PC-3 (cell line): ENCODE results near the gene SAG. TPM values are rescaled to one million over a fixed set of nuclear protein-coding genes. Genes with fewer than 3 reads are reported as not detected.

Experiments
- ATAC-seq: fragments of 200-7000 bp; cut with Tn5 transposase; 2 replicates; pipeline ENCODE4 v1.9.1; 2020; ENCODE audit warnings: mild to moderate bottlenecking, moderate library complexity
- BruUV-seq: library from RNA; stranded (reverse); fragments of 400-500 nt; replicated peaks from 2 replicates; lab custom pipeline; 2021; lab: Mats Ljungman, UMichigan
- CTCF ChIA-PET: fragments of 300-600 bp; sonication (Branson Sonifier 250); formaldehyde crosslinking; loops from one replicate; lab custom pipeline; 2022; ENCODE audit warnings: antibody characterized with exemption; lab: Charles Lee
- POLR2A ChIA-PET: fragments of 300-600 bp; sonication (Branson Sonifier 250); formaldehyde crosslinking; loops from one replicate; lab custom pipeline; 2022; ENCODE audit warnings: antibody characterized with exemption; ENCODE audit not compliant: unreplicated experiment; lab: Charles Lee
- DNase-seq: peaks from one replicate; pipeline ENCODE4 v3.0.0-alpha.2; 2015
- H2AFZ ChIP-seq: fragments of 300-600 bp; sonication (generic); 2 replicates; pipeline ENCODE4 v1.6.0; 2016; ENCODE audit warnings: antibody characterized with exemption, low read length
- H3F3A ChIP-seq: fragments of 300-600 bp; sonication (generic); one replicate; pipeline ENCODE4 v1.6.0; 2017; ENCODE audit warnings: antibody characterized with exemption, low read length, control low read depth, mild to moderate bottlenecking; ENCODE audit not compliant: unreplicated experiment
- H3K27ac ChIP-seq: fragments of 300-600 bp; sonication (generic); 2 replicates; pipeline ENCODE4 v1.5.1; 2016; ENCODE audit warnings: mild to moderate bottlenecking, low read length
- H3K27me3 ChIP-seq: fragments of 300-600 bp; sonication (generic); 2 replicates; pipeline ENCODE4 v1.6.1; 2016; ENCODE audit warnings: low read length, mixed read lengths
- H3K36me3 ChIP-seq: fragments of 300-600 bp; sonication (generic); 2 replicates; pipeline ENCODE4 v1.6.1; 2016; ENCODE audit warnings: low read depth, mixed run types, low read length, mixed read lengths
- H3K4me1 ChIP-seq: fragments of 300-600 bp; sonication (generic); 2 replicates; pipeline ENCODE4 v1.5.1; 2016; ENCODE audit warnings: low read length; ENCODE audit not compliant: insufficient read depth
- H3K4me2 ChIP-seq: fragments of 300-600 bp; sonication (generic); 2 replicates; pipeline ENCODE4 v1.6.0; 2016; ENCODE audit warnings: low read length
- H3K4me3 ChIP-seq: fragments of 300-600 bp; sonication (generic); 2 replicates; pipeline ENCODE4 v1.5.1; 2016; ENCODE audit warnings: mild to moderate bottlenecking, low read length, mixed read lengths
- H3K79me2 ChIP-seq: fragments of 300-600 bp; sonication (generic); 2 replicates; pipeline ENCODE4 v1.6.1; 2017; ENCODE audit warnings: low read length, mixed read lengths
- H3K9ac ChIP-seq: fragments of 300-600 bp; sonication (generic); 2 replicates; pipeline ENCODE4 v1.6.0; 2016; ENCODE audit warnings: mild to moderate bottlenecking, low read length
- H3K9me2 ChIP-seq: fragments of 300-600 bp; sonication (generic); replicated peaks from 2 replicates; pipeline ENCODE4 v1.6.1; 2016; ENCODE audit warnings: mixed run types, low read length, mixed read lengths
- H3K9me3 ChIP-seq: fragments of 300-600 bp; sonication (generic); 2 replicates; pipeline ENCODE4 v1.6.1; 2016; ENCODE audit warnings: low read length, mixed read lengths
- H4K20me1 ChIP-seq: fragments of 300-600 bp; sonication (generic); 2 replicates; pipeline ENCODE4 v1.6.1; 2016; ENCODE audit warnings: low read length, mixed read lengths
- EZH2 ChIP-seq: fragments of 300-600 bp; sonication (generic); IDR thresholded peaks from one replicate; pipeline ENCODE4 v1.6.1; 2017; ENCODE audit warnings: antibody characterized with exemption, mild to moderate bottlenecking, low read length; ENCODE audit not compliant: unreplicated experiment
- EZH2phosphoT487 ChIP-seq: fragments of 300-600 bp; sonication (generic); IDR thresholded peaks from 2 replicates; pipeline ENCODE4 v1.6.1; 2018; ENCODE audit warnings: mild to moderate bottlenecking, antibody characterized with exemption, low read length, borderline replicate concordance
- intact Hi-C: fragments of 100-400 bp; cut with micrococcal nuclease; formaldehyde crosslinking; loops from 2 replicates; pipeline ENCODE4 v1.9.0; 2023
- total RNA-seq: library from RNA; depleted of rRNA; stranded (reverse); fragments of >200 nt; gene quantifications from 2 replicates; pipeline ENCODE4 v1.2.3, GENCODE V29; 2014
- TF ChIP-seq, protein P1 (sequence below): fragments of 300-600 bp; sonication (generic); conservative IDR thresholded peaks from 2 replicates; pipeline ENCODE4 v1.5.1; 2017; ENCODE audit warnings: antibody characterized with exemption, low read depth, mild to moderate bottlenecking, low read length

Gene SAG
- total RNA-seq, 1 experiment from 2014 or later, result not detected

DNA sequence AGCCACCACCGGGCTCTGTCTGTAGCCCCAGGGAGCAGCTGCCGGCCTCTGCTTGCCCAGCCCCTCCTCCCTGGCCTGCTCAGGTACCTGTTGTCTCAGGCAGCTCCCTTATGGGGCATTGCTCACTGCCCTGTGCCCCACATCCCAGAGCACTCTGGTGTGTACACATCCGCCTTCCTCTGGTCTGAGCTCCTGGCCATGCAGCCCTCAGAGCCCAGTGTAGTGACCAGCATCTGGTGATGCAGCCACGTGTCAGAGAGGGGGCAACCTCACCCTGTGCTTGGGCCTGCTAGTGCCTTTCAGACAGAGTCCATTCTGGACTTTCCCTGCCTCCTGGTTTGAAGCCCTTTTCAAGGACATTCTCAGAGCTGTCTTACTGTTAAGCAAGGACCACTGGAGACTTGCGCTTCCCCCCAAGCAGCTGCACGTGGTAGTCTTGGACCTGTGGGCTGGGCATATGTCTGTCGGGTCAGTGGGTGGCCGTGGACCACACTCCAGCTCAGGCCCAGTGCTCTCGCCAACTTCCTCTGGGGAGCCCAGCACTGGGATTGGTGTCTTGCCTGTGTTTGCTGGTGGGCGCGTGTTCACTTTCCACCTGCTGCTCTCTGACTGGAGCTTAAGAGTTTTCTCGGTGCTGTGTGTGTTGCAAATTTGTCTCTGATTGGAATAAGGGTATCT, 77.3 kb downstream of the SAG start:
- no peaks in the 10 kb centered on the region for H4K20me1 ChIP-seq
- peak overlapping the region; percentile 69 for H3K4me2 ChIP-seq
- intact Hi-C loops, result no loop called here

DNA sequence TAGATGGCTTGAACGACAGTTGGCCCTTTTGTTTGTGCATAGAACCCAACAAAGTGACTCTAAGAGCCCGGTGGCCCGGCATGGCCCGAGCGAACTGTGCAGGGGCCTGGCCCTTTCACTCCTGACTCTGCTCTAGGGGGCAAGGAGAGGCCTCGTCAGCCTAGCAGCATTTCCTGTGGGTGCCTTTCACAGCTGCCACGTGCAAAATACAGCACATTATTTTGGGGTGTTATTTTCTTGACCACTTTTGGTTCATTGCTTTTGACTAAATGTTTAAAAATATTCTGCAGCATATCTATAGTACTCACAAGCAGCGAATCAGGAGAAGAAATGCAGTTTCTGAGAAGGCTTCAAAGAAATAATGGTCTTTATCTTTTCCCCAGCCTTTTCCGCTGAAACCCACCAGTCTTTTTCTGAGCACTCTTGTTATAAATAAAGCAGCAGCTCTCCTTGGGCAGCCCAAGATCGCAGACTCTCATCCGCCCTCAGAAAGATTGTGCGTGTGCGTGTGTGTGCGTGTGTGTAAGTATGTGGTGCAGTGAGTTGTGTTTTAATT, 78.0 kb downstream of the SAG start:
- DNase-seq (no peak), ATAC-seq (no peak)
- peaks cover 71% of the 10 kb centered on the region for H3K79me2 ChIP-seq
- no peaks in the 10 kb centered on the region for H3K9me2 ChIP-seq
- no peak overlapping the region for H2AFZ ChIP-seq
- peak overlapping the region; percentile 69; the same call in 1 of the 2 replicates for H3K4me2 ChIP-seq
- ChIA-PET CTCF (interaction anchor here (0.6 kb wide), 1 partner anchor 773 kb away, joined by 3 read pairs; no protein-coding TSS in a partner anchor), POLR2A (no interaction called here)
- TF ChIP-seq, protein P1, sequence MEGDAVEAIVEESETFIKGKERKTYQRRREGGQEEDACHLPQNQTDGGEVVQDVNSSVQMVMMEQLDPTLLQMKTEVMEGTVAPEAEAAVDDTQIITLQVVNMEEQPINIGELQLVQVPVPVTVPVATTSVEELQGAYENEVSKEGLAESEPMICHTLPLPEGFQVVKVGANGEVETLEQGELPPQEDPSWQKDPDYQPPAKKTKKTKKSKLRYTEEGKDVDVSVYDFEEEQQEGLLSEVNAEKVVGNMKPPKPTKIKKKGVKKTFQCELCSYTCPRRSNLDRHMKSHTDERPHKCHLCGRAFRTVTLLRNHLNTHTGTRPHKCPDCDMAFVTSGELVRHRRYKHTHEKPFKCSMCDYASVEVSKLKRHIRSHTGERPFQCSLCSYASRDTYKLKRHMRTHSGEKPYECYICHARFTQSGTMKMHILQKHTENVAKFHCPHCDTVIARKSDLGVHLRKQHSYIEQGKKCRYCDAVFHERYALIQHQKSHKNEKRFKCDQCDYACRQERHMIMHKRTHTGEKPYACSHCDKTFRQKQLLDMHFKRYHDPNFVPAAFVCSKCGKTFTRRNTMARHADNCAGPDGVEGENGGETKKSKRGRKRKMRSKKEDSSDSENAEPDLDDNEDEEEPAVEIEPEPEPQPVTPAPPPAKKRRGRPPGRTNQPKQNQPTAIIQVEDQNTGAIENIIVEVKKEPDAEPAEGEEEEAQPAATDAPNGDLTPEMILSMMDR, result no peak
- TF ChIP-seq EZH2phosphoT487 (no peak), EZH2 (no peak)
- no TSS peak for BruUV-seq
- H3F3A ChIP-seq, result no peaks in the 10 kb centered on the region
- intact Hi-C loops, result no loop called here
- no peaks in the 10 kb centered on the region for H4K20me1 ChIP-seq
- no peaks in the 10 kb centered on the region for H3K27me3 ChIP-seq
- no peak overlapping the region for H3K4me3 ChIP-seq
- peaks cover 52% of the 10 kb centered on the region for H3K4me1 ChIP-seq
- H3K9me3 ChIP-seq, result no peaks in the 10 kb centered on the region
- H3K27ac ChIP-seq, result peak overlapping the region; percentile 85
- peak overlapping the region; percentile 60 for H3K9ac ChIP-seq
- H3K36me3 ChIP-seq, result no peaks in the 10 kb centered on the region; the same call in 1 of the 2 replicates

More for the DNA sequence above, 77.3 kb downstream of the SAG start:
- ATAC-seq, result peak; percentile 76
- Histone ChIP-seq H3K4me3 (peak overlapping the region; percentile 5; the same call in 1 of the 2 replicates), H3K9me3 (no peaks in the 10 kb centered on the region), H3K79me2 (peaks cover 77% of the 10 kb centered on the region), H3K9me2 (no peaks in the 10 kb centered on the region), H2AFZ (no peak overlapping the region), H3K4me1 (peaks cover 53% of the 10 kb centered on the region), H3K9ac (peak overlapping the region; percentile 60), H3F3A (no peaks in the 10 kb centered on the region), H3K36me3 (no peaks in the 10 kb centered on the region; the same call in 1 of the 2 replicates), H3K27me3 (no peaks in the 10 kb centered on the region), H3K27ac (peak overlapping the region; percentile 85)
- ChIA-PET POLR2A (no interaction called here), CTCF (interaction anchor here (0.6 kb wide), 1 partner anchor 773 kb away, joined by 3 read pairs; no protein-coding TSS in a partner anchor)
- no peak for TF ChIP-seq EZH2phosphoT487
- TF ChIP-seq, protein P1, result no peak
- no peak for TF ChIP-seq EZH2
- BruUV-seq, result no TSS peak
- DNase-seq, result peak; percentile 80
